CD4-positive, alpha-beta T cell treated with Interleukin-15 for 1 hour (primary cell): ENCODE data around the gene C1QTNF6.

ENCODE experiments used
- DNase-seq: peaks from one replicate; pipeline ENCODE4 v3.0.0-alpha.2; 2020

The C1QTNF6 gene

DNA sequence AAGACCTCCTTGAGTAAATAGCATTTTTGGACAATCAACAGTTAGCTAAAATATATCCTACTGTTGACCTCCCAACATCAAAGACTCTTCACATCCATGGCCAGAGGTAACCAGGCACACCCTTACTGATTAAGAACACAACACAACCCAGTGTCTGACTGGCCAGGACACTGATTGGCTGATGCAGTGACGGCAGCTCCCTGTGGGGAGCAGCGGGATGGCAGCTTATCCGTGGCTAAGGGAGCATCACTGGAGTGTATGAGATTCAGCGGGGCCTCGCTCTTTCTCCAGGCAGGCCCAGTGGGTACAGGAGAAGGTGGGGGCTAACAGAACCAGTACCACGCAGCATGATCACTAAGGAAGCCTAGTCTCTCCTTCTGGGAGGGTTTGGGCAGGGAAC, 28.0 kb downstream of the C1QTNF6 start:
- DNase-seq: no peak

DNA sequence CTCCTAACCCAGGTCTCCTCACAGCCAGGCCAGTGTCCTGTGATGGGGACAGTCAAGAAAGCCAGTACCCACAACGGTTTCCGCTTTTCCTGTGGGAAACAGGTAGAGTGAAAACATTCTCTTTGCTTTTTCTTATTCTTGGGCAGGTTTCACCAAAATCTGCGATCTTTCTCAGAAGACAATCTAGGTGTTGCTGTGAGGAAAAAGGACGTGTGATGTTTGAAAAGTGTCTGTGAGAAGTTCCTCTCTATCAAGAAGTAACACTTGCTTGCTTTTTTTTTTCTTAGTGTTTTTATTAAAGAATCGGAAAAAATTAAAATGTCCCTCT, 29.1 kb downstream of the C1QTNF6 start:
- DNase-seq: no peak

DNA sequence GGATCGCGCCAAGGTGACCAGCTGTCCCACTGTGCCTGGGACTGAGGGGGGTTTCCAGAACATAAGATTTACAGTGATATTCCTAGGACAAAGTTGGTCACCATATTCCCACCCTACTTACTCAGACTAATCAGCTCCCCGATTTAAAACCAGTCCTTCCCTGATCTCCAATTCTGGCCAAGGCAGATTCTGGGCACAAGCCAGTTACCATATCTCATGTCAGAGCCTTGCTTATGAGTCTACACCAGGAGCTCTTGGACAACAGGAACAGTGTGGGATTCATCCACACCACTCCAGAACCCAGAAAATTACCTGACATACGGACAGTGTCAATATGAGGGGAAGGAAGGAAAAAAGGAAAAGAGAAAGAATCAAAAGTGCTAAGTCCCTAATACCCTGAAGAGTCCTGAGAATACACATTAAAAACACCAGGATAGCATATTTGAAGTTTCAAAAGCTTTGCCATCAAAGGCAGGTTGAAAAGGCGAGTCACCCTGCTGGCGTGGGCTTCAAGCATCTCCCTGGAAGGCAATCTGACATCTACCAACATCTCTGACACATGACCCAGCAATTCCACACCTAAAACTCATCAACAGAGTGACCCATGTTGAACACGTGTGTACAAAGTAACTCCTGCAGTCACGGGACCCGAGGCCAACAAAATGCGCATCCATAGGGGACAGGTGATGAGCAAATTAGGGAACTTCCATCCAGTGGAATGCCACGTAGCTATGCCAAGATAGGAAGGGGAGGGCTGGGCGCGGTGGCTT, 30.3 kb downstream of the C1QTNF6 start:
- DNase-seq: no peak

DNA sequence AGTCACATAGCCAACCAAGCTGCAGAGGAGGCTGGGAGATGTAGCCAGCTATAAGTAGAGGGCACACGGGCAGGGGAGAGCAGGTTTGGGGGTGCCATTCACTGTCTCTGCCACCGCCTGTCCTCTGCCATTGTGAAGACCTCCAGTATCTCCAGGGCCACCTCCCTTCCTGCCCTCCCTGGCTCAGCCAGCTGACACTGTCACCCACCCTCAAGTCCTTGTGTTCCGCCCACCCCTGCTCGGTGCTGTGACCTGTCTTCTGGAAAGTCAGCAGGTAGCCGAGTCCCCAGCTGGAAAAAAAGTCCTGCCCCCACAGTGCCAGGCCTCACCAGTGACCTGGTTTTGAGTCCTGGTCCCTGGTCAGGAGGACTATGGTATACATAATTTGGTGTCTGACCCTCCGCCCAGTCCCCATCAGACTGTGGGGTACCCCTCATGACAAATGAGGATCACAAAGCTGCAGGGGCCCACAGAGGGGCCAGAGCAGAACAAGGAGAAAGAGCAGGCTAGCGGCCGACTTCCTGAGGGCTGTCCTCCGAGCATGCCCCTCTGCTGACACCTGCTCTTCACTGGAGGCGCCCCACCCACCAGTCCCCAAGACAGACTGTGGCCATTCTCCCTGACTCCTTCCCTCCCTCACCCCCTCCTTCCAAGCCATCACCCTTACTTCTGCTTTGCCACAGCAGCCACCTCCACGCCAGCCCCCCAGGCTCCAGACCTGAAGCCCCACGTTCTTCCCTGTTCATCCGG, 31.2 kb downstream of the C1QTNF6 start:
- no peak for DNase-seq

DNA sequence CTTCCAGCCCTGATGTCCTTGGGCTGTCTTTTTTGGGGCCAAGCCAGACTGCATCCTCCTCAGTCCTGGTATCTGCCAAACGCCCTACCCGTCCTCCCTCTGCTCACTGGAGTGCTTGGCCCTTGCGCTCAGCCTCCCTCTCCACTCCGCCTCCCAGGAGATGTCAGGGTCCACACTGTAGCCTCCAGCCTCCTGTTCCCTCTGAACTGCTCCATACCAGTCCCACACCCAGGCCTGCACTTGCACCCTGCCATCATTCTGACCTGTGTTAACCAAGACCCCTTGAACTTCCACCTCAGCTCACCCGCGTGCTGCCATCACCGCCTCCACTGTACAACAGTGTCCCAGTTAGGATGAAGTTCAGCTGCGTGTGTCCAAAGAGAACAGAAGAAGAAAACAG, 32.1 kb downstream of the C1QTNF6 start:
- DNase-seq: no peak

DNA sequence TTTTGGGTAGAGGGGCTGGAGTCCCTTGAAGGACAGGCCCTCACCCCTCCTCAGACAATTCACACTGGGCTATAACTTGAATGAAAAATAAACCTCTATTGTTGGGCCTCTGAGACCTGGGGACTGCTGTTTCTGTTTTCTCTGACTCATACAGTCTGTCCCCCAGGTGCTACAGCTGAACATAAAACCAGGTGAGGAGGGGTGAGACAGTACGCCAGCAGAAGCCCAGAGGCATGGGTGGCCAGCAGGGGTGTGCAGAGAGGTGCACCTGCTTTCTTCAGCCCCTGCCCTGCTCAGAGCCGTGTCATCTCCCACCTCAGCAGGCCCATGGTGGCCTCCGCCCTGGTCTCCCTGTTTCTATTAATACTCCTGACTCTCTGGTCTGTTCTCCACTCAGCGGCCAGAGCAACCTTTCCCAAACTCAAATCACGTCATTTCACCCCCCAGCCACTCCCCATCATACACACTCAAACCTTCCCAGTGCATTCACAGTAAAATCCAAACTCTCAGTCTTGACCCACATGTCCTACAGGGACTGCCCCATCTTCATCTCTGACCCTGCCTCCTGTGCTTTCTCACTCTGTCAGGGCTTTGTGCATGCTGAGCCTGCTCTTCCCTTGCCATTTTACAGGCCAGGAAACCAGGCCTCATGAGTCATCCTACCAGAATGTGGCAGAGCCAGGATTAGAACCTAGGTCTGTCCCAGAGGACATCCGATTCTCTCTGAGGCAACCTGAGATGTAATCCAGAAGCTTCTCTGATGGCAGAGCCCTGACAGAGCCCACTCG, 32.9 kb downstream of the C1QTNF6 start:
- DNase-seq: no peak

DNA sequence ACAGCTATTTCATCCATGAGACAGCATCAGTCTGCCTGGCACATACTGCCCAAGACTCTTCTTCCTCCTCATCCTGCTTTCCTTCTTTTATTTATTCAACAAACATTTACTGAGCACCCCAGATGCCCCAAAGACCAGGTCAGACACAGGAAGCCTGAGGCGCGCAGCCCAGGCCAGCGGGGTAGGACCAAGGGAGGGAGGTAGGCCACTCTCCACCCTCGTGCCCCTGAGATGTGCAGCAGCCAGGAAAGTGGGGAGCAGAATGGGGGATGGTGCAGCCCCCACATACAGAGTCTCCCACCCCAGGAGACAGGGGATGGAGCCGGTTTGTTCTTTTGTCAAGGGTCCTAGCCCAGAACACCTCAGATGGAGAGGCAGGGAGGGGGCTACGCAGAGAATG, 34.1 kb downstream of the C1QTNF6 start:
- no peak for DNase-seq

DNA sequence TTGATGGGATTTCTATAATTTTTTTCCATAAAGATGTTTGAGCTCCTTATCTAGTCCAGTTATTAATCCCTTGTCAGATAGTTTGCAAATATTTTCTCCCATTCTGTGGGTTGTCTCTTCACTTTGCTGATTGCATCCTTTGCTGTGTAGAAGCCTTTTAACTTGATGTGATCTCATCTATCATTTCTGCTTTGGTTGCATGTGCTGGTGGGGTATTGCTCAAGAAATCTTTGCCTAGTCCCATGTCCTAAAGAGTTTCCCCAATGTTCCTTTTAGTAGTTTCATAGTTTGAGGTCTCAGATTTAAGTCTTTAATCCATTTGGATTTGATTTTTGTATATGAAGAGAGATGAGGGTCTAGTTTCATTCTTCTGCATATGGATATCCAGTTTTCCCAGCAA, 36.6 kb downstream of the C1QTNF6 start:
- no peak for DNase-seq

DNA sequence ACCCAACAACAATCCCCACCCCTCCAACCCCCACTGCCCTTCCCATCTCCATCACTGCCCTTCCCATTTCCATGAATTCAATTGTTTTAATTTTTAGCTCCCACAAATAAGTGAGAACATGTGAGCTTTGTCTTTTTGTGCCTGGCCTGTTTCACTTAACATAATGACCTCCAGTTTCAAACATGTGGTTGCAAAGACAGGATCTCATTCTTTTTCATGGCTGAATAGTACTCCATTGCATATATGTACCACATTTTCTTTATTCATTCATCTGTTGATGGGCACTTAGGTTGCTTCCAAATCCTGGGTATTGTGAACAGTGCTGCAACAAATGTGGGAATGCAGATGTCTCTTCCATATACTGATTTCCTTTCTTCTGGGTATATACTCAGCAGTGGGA, 37.3 kb downstream of the C1QTNF6 start:
- no peak for DNase-seq

DNA sequence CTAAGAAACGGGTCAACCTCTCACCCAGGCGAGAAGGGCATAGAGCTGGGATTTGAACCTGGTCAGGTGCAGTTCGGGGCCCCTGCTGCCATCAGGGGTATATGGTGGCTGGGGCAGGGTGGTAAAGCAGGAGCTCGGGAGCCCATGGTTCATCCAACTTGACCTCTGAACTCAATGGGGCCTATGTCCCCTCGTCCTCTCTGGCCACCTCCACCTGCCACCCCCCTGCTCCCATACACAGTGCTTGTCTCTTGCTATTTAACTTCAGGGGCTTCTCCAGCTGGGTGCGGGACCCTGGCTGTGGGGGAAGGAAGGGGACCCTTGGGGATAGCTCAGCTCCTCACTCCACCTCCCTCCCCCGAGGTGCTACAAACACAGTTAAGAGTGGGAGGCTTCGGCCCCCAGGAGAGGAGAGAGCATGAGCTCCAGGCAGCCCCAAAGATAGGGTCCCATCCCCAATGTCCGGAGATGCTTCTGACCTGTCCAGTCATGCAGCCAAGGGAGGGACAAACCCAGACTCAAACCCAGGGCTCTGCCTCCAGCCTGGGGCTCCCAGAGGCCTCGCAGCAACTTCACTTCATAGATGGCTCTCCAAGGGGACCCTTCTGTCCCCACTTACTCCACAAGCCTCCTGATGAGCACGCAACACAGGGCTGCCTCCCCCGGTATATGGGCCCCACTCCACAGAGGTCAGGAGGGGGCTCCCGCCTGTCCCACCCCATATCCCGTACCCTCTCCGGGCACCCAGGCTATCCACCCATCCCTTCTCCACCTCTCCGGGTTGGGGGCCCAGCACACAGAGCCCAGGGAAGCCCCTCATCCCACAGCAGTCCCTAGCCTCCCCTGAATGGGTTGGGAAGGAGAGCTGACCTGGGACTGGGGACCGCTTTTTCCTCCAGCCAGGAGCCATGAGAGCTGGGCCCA, 39.0 kb downstream of the C1QTNF6 start:
- no peak for DNase-seq

DNA sequence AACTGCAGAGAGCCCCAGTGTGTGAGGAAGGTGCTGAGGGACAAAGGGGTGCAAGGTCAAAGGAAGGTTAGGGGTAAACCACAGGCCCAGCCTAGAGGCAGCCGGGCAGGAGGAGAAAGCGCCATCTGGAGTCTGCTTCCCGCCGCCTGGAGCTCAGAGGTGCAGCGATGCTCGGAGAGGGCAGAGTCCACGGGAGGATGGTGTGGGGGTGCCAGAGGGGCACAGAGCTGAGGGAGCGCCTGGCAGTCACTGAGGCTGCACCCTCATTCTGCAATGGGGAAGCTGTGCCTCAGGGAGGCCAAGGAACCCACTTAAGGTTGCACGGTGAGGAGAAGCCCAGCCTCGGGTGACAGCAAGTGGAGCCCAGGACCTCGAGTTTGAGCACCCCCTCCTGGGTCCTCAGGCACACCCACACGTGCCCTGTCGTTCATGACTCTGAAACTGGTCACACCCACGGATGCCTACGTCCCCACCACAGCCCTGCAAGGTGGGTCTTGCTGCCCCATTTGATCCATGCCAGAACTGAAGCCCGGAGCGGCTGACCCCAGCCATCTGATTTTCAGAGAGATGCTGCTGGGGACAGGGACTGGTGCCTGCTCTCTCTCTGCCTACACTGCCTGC, 39.9 kb downstream of the C1QTNF6 start:
- peak; percentile 44 for DNase-seq

DNA sequence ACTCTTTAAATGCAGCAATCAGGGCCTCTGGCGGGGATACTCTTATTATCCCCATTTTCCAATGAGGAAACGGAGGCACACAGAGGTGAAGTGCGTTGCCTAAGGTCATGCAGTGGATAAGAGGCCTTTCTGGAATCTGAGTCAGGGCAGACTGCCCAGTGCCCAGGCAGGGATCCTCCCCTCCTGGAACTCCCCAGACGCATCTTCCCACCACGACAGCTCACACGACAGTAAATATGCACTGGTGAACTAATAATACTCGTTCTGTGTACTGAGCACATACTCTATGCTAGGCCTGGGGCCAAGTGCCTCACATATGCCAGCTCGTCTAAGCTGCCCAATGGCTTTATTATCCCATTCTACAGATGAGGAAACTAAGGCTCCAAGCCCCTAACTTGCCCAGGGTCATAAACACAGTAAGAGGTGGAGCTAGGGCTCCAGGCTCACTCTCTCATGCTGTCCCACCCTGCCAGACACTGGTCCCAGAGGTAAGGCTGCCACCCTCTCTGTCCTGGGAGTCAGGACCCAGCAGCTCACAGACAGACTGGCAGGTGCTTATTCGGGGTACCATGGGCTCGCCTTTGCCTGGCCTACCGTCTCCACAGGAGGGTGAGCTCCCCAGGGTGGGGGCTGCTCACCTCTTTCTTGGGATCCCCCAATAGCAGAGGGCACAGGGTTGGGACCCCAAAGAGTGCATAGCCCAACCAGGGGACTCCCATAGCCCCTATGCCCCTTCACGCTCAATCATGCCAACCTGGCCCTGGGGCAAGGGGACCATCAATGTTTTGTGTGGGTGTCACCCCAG, 40.7 kb downstream of the C1QTNF6 start:
- no peak for DNase-seq

DNA sequence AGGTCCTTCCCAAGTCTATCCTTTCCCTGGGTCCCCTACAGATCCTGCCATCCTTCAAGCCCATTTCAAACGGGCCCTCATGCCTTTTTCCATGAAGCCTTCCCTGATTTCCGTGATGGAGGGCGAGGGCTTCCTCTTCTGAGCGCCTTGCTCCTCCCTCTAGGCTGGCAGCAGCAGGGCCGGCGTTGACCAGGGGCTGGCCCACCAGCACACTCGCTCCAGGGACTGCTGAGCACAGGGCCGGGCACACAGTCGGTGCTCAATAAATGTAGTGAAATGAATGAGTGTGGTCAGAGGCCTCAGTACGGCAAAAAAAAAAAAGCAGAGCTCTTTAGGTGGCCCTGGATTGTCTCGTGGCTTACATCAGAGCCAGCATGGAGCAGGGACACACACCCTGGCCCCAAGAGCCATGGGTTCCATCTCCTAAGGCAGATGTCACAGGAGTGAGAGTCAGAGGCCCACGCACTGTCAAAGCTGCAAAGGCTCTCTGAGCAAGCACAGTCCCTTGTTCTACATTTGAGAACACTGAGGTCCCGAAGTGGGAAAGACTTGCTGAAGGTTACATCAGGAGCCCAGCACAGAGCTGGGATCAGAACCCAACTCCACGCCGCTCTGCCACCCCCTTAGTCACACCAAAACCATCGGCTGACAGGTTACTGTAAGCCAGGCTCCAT, 41.4 kb downstream of the C1QTNF6 start:
- DNase-seq: no peak

DNA sequence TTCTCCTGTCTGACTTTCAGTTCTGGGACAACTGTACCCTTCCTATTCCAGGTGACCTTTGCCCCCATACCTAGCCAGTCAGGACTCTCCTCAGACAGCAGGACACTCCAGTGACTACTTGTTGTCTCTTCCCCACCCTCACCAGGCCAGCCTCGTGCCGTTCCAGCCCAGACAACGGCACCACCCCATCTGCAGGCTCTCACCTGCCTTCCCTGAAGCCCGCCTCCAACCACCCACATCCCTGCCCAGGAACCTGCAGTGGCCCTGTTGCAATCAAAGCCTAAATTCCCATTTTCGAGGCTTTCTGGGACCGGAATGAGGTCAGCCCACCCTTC, 42.0 kb downstream of the C1QTNF6 start:
- DNase-seq: no peak

DNA sequence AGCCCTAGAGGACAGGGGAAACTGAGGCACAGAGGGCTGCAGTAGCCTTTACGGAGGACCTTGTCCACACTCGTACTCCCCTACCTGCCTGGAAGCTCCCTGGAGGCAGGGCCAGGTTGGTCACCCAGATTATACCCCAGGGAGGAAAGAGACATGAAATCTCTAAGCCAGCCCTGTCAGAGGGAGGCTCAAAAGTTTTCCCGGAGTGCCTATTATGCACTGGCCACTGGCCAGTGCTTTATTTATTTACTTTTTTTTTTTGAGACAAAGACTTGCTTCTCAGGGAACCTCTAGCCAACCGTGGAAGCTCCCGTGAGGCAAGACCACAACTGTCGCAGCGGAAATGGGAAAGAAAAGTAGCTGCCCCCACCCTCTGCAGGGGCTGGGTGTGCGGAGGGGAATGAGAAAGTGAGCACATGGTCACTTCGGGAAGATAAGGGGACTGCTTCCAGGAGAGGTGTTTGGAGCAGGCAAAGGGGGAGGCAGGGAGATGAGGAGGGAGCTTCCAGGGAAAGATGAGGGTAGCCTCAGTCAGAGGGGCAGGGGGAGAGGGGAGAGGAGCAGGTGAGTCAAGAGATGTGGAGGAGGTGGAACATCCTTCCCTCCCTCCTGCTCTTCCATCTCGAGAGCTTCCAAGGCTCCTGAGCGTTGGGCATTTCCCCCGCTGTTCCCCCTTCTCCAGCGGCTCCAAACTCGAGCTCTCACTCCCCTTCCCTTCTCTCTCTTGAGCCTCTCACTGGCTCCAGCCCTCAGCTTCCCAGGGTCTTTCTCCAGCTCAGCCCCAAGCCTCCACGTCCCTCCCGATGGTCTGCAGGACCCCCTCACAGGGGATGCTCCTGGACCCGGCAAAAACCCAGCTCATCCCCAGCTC, 42.6 kb downstream of the C1QTNF6 start:
- no peak for DNase-seq

DNA sequence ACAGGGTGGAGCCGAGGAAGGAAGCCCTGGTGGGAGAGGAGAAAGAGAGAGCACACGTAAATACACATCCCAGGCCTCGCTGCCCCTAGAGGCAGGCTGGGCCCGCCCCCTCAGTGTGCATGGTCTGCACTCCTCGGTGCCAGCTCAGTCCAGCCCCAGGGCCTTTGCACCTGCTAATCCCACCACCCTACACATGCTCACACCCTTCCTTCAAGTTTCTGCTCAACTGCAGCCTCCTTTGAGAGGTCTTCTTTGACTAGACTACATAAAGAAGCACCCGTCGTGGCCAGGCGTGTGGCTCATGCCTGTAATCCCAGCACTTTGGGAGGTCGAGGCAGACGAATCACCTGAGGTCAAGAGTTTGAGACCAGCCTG, 43.9 kb downstream of the C1QTNF6 start:
- no peak for DNase-seq

DNA sequence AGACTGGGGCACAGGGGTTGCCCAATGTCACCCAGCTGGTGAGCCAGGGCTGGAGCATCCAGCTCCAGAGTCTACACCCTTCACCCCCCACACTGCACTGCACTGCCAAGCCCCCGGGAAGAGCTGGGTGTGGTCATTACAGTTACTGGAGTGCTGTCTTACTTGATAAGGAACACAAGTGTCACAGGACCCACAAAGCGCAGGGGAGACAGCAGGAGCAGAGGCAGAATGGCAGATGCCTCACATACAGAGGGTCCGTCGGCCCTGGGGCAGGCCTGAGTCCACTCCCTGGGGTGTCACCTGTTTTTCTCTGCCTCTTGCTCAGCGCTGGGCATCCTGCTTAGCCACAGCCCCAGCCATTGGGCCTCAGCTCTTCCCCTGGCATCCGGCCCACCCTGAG, 46.1 kb downstream of the C1QTNF6 start:
- DNase-seq: no peak

DNA sequence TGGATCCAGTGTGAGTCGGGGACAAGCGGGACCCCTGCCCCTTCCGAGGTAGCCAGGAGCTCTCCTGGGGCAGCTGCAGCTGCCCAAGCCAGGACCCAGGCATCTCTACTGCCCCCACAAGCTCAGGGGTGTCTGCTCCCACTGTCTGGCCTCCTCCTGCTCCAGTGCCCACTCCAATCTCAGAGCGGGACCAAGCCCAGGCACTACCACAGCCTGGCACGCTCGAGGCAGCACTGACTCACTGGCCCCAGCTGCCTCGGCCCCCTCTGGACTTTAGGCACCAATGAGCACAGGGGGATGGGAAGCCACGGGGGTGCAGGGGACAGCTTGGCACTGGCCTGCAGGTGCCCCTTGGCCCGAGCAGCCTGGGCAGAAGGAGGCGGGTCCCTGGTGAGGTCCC, 46.6 kb downstream of the C1QTNF6 start:
- no peak for DNase-seq

DNA sequence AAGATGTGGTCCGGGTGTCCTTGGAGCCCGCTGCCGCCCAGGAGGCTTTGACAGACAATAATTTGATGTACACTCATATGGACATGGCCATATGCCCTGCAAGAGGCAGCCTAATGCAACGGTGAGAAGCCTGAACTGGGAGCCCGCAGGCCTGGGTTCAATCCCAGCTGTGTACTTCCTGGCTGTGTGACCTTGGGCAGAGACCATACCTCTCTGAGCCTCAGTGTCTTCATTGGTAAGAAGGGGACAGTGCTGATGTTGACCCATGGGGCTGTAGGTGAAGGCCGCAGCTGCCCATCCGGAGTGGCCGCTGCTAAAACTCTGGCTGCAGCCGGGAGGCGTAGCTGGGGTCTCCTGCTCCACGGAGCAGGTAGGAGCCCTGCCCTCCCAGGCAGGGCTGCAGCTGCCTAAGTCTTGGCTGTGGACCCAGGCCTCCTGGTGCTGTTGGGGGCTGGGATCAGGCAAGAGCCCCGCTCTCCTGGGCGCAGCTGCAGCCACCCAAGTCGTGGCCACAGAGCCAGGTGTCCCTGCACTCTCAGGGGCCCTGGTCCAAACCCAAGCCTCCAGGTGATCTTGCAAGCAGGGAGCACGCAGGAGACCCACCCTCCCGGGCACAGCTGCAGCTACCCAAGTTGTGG, 47.2 kb downstream of the C1QTNF6 start:
- DNase-seq: no peak

DNA sequence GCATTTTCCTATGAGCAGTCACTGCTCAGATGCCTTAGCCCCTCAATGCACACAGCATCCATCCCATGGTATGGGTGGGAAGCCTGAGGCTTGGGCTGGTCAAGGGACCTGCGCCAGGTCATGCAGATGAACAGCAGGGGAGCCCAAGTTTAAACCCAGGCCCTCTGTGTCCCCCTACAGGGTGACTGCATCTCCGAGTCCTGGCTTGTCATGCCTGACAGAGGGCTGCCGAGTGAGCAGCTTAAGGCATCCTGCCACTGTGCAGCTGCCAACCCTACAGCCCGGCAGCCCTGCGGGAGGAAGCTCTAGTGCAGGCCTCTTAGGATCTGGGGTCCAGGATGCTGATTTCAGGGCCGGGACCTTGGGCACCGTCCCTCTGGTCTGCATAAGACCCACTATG, 48.3 kb downstream of the C1QTNF6 start:
- DNase-seq: no peak
